Hematopoietic multipotent progenitor cell treated with erythropoietin and hydrocortisone succinate and interleukin-3 and kit ligand, for 8 days (in vitro differentiated cells): ENCODE data around the gene CDH23.

Experiments
- DNase-seq: peaks from one replicate; pipeline ENCODE4 v3.0.0-alpha.2; 2015

CDH23 gene

GRCh38 chr10:71442859-71443570 lies 46.3 kb downstream of the CDH23 start:
- DNase-seq = no peak

- DNase-seq = no peak
Measured at GRCh38 chr10:71443676-71444075, 47.0 kb downstream of the CDH23 start.

GRCh38 chr10:71444284-71445054 lies 47.7 kb downstream of the CDH23 start:
- DNase-seq = no peak

DNA sequence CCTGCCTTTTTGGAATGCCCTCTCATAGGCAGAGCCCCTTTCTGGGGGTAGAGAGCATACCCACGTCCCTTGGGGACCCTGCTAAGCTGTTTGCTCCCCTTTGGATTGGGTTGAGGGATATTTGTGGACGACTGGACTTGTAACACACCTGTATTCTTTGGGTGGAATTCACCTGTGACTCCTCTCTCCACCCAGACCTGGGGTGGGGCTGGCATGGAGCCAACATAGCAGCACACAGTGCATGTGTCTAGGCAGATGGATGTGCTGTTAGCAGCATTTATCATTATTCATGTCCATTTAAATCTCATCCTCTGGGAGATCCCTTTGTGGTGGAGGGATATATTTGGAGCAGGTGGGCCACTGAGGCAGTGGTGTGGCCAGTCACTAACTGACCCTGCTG lies 51.0 kb downstream of the CDH23 start:
- DNase-seq = no peak

GRCh38 chr10:71448146-71448545 lies 51.4 kb downstream of the CDH23 start:
- DNase-seq = no peak

DNA sequence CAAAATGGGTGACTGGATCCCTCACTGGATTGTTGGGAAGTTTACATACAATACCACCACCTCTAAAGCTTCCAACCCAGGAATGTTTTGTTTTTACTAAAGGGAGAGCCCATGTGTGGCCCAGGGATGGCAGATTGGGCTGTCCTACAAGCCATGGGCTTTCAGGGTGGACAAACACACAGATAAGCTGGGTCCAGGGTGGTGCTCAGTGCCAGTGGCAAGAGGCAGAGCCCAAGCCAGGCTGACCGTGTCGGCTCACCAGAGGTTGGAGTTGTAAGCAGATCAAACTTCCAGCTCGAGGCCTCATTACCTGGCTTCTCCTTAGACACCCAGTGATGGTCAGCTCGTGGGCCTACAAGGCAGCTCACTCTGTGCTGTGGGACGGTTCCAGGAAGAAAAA lies 52.3 kb downstream of the CDH23 start:
- no peak for DNase-seq

DNA sequence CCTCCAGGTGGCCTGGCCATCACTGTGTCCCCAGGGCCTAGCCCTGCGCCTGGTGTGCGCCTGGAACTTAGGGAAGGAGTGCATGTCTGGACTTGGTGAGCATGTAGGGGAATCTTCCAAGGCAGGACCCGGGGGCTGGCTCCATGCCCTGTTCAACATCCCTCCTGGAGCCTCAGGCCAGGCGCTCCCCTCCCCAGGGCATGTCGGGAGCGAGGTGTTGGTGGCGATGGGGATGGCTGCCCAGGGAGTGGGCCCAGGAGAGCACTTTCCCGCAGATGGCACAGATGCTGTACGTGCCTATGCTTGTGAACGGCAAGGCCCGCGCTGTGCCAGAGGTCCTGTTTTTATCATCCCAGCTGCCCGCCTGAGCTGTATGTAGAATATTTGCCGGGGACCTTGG lies 55.0 kb downstream of the CDH23 start:
- no peak for DNase-seq

- no peak for DNase-seq
Measured at GRCh38 chr10:71453186-71453585, 56.5 kb downstream of the CDH23 start.

- DNase-seq = no peak
Measured at GRCh38 chr10:71454347-71454746, 57.6 kb downstream of the CDH23 start.

- no peak for DNase-seq
Measured at GRCh38 chr10:71455035-71455434, 58.3 kb downstream of the CDH23 start.

GRCh38 chr10:71456631-71457030 lies 59.9 kb downstream of the CDH23 start:
- DNase-seq = no peak

GRCh38 chr10:71457908-71458307 lies 61.2 kb downstream of the CDH23 start:
- no peak for DNase-seq

DNA sequence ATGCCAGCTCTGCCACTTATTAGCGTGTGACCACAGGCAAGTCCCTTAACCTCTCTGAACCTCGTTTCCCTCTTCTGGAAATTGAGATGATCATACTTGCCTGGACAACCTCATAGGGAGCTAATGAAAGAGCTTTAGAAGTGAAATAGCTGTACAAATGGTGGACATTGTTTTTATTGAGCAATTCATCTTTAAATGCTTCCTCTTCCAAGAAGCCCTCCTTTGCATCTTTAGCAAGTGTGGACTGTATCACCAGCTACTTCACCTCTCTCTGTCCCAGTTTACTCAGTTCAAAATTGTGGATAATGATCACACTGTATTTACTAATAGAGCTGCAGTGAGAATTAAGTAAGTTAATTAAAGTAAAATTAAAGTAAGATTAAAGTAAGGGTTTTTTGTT lies 61.7 kb downstream of the CDH23 start:
- DNase-seq = no peak

GRCh38 chr10:71459513-71459912 lies 62.8 kb downstream of the CDH23 start:
- no peak for DNase-seq

- no peak for DNase-seq
Measured at GRCh38 chr10:71460615-71461014, 63.9 kb downstream of the CDH23 start.

DNA sequence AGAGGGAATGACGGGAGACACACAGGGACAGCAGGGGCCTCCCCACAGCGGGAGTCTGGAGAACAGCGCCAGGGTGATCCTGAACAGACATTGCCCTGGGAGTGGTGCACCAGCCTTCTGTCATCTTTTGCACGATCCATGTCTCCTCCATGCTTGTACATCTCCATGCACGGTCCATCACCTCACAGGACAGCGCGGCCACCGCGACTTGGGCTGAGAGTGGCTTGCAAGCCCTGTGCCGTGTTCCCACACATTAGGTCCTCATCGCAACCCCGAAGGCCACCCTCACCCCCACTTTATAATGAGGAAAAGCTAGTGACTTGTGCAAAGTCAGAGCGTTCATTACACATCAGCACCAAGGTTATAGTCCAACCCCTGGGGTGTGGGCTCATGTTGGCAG lies 64.7 kb downstream of the CDH23 start:
- no peak for DNase-seq

GRCh38 chr10:71462062-71462935 lies 65.6 kb downstream of the CDH23 start:
- peak; percentile 23 for DNase-seq

GRCh38 chr10:71463111-71463510 lies 66.4 kb downstream of the CDH23 start:
- DNase-seq = no peak

- no peak for DNase-seq
Measured at GRCh38 chr10:71465551-71466252, 69.0 kb downstream of the CDH23 start.

- DNase-seq = no peak
Measured at GRCh38 chr10:71466330-71466729, 69.6 kb downstream of the CDH23 start.

GRCh38 chr10:71467161-71467560 lies 70.4 kb downstream of the CDH23 start:
- DNase-seq = no peak

DNA sequence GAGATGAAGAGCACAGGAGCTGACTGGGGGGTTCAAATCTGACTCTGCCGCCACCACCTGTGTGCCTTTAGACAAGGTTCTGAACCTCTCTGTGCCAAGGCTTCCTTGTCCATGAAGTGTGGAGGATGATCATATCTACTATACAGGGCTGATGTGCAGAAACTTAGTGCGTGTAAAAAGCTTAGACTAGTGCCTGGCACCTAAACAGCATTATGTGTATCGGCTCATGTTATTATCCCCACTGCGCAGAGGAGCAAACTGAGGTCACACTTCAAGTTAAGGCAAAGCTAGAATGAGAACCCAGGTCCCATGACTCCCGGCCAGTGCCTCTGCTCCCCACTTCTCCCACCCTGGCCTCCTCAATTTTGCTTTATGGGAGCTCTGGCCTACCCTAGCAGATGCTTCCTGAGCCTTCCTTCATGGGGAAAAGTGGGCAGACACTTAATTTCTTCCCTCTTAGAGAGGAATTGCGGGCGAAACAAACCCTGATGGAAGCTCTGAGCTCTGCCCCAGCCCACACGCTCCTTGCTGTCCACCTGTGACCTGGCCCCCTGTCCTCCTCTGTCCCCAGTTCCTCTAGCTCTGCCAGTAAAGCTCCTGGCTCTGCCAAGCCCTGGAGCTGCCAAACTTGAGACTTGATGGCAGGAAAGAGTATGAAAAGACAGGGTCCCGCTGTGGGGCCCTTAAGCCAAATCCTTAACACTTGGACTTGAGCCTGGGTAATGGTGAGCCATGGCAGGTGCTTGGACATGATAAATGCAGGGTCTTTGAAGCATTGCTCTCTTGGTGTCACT lies 71.0 kb downstream of the CDH23 start:
- no peak for DNase-seq
